Endothelial cell of umbilical vein (primary cell): ENCODE data around the gene TMEM237. TPM values are rescaled to one million over a fixed set of nuclear protein-coding genes. Genes with fewer than 3 reads are reported as not detected.

Source experiments
- BruUV-seq: library from RNA; stranded (reverse); fragments of 400-500 nt; replicated peaks from 2 replicates; lab custom pipeline; 2021; lab: Mats Ljungman, UMichigan
- CTCF ChIA-PET: fragments of 300-600, 350-600 bp; sonication (Branson Sonifier 250); formaldehyde crosslinking; loops from one replicate; lab custom pipeline; 2021; ENCODE audit warnings: antibody characterized with exemption, inconsistent platforms; lab: Charles Lee
- POLR2A ChIA-PET: fragments of 300-600, 350-600 bp; sonication (Branson Sonifier 250); formaldehyde crosslinking; loops from one replicate; lab custom pipeline; 2021; ENCODE audit warnings: antibody characterized with exemption, inconsistent platforms; lab: Charles Lee
- DNase-seq: peaks from one replicate; pipeline ENCODE4 v3.0.0-alpha.2; 2011; ENCODE audit warnings: low read depth, low spot score
- FAIRE-seq: peaks from 2 replicates; lab custom pipeline; 2011; peaks lifted over from hg19 to GRCh38; lab: Jason Lieb, UNC
- H2AFZ ChIP-seq: 2 replicates; pipeline ENCODE4 v1.6.0; 2012; ENCODE audit warnings: low read depth, low read length, control low read depth, inconsistent platforms
- H3K27ac ChIP-seq: 2 replicates; pipeline ENCODE4 v1.5.1; 2011; ENCODE audit warnings: low read depth, mild to moderate bottlenecking, control low read depth, low read length, moderate library complexity; ENCODE audit not compliant: insufficient read depth
- H3K27me3 ChIP-seq, 2 experiments: 2 replicates each; pipeline versions ENCODE4 v1.6.0 to v1.6.1; 2011; ENCODE audit warnings: low read length in 2 of 2, mixed read lengths in 1 of 2; ENCODE audit not compliant: control insufficient read depth in 2 of 2, insufficient read depth in 2 of 2
- H3K36me3 ChIP-seq, 2 experiments: 2 replicates in 1 of 2; 3 replicates in 1 of 2; pipeline ENCODE4 v1.5.1; 2011; ENCODE audit warnings: low read length in 2 of 2, mild to moderate bottlenecking in 1 of 2, moderate library complexity in 1 of 2; ENCODE audit not compliant: control insufficient read depth in 2 of 2, insufficient read depth in 2 of 2; ENCODE audit errors: extremely low read depth in 1 of 2
- H3K4me1 ChIP-seq: 3 replicates; pipeline ENCODE4 v1.5.1; 2011; ENCODE audit warnings: mild to moderate bottlenecking, low read length; ENCODE audit not compliant: control insufficient read depth, insufficient read depth; ENCODE audit errors: extremely low read depth
- H3K4me2 ChIP-seq: 2 replicates; pipeline ENCODE4 v1.6.1; 2011; ENCODE audit warnings: low read length, control low read depth, mixed read lengths; ENCODE audit not compliant: insufficient read depth
- H3K4me3 ChIP-seq, 3 experiments: fragments of 200-600 bp in 1 of 3; sonication (generic), shearing (Covaris generic) in 1 of 3; replicated peaks in 1 of 3; 2 replicates each; pipeline ENCODE4 v1.5.1; 2011 to 2016; ENCODE audit warnings: control low read depth in 3 of 3, low read length in 3 of 3, mild to moderate bottlenecking in 2 of 3, inconsistent platforms in 1 of 3, low read depth in 1 of 3, moderate library complexity in 1 of 3; ENCODE audit not compliant: insufficient read depth in 1 of 3
- H3K79me2 ChIP-seq: 2 replicates; pipeline ENCODE4 v1.6.0; 2012; ENCODE audit warnings: low read length, inconsistent platforms; ENCODE audit not compliant: control insufficient read depth, insufficient read depth
- H3K9ac ChIP-seq: replicated peaks from 2 replicates; pipeline ENCODE3; 2011; ENCODE audit warnings: low read length, control low read depth; ENCODE audit not compliant: insufficient read depth; ENCODE audit errors: extremely low read depth
- H3K9me1 ChIP-seq: replicated peaks from 3 replicates; pipeline ENCODE4 v1.6.0; 2011; ENCODE audit warnings: mild to moderate bottlenecking, low read length; ENCODE audit not compliant: control insufficient read depth, insufficient read depth; ENCODE audit errors: extremely low read depth
- H3K9me3 ChIP-seq: replicated peaks from 2 replicates; pipeline ENCODE4 v1.5.1; 2012; ENCODE audit warnings: low read length, inconsistent platforms; ENCODE audit not compliant: control insufficient read depth, insufficient read depth
- H4K20me1 ChIP-seq: replicated peaks from 2 replicates; pipeline ENCODE3; 2011; ENCODE audit warnings: mild to moderate bottlenecking, low read length; ENCODE audit not compliant: control insufficient read depth, insufficient read depth; ENCODE audit errors: extremely low read depth
- CTCF ChIP-seq, 2 donors: IDR thresholded peaks; 1 replicate in 1 of 2; 2 replicates in 1 of 2; pipeline ENCODE4 v1.5.1; 2011; ENCODE audit warnings: low read length in 2 of 2, mild to moderate bottlenecking in 2 of 2, moderate library complexity in 2 of 2, control low read depth in 1 of 2, inconsistent platforms in 1 of 2, low read depth in 1 of 2; ENCODE audit not compliant: insufficient read depth in 1 of 2; ENCODE audit errors: extremely low read depth in 1 of 2
- EZH2 ChIP-seq: IDR thresholded peaks from 2 replicates; pipeline ENCODE4 v1.6.1; 2012; ENCODE audit warnings: borderline replicate concordance, low read depth, mild to moderate bottlenecking, moderate library complexity, low read length, inconsistent platforms; ENCODE audit not compliant: severe bottlenecking
- FOS ChIP-seq: IDR thresholded peaks from 2 replicates; pipeline ENCODE4 v1.6.1; 2011; ENCODE audit warnings: mild to moderate bottlenecking, low read length, moderate library complexity, borderline replicate concordance; ENCODE audit not compliant: insufficient read depth
- GATA2 ChIP-seq: IDR thresholded peaks from 2 replicates; pipeline ENCODE4 v1.7.0; 2011; ENCODE audit warnings: low read depth, mild to moderate bottlenecking, moderate library complexity, mixed read lengths, low read length; ENCODE audit not compliant: insufficient read length, insufficient read depth
- JUN ChIP-seq: IDR thresholded peaks from 2 replicates; pipeline ENCODE4 v1.6.1; 2011; ENCODE audit warnings: borderline replicate concordance, low read depth; ENCODE audit not compliant: insufficient read length, insufficient read depth
- MAX ChIP-seq: IDR thresholded peaks from 2 replicates; pipeline ENCODE4 v1.6.1; 2011; ENCODE audit not compliant: insufficient read depth, insufficient read length
- MYC ChIP-seq: IDR thresholded peaks from one replicate; pipeline ENCODE4 v1.6.1; 2011; ENCODE audit warnings: mild to moderate bottlenecking, low read depth, low read length
- POLR2A ChIP-seq: IDR thresholded peaks from 2 replicates; pipeline ENCODE4 v1.6.1; 2012; ENCODE audit warnings: low read depth, mild to moderate bottlenecking, control low read depth, low read length
- POLR2AphosphoS5 ChIP-seq: IDR thresholded peaks from 2 replicates; pipeline ENCODE4 v1.6.1; 2012; ENCODE audit warnings: low read depth, mild to moderate bottlenecking, control low read depth, low read length, moderate library complexity; ENCODE audit not compliant: insufficient read depth
- dilution Hi-C: fragments of 300-500 bp; cut with MboI; formaldehyde crosslinking; loops from one replicate; pipeline ENCODE4 v1.15.0; 2019; ENCODE audit warnings: low sequenced_read_pairs; ENCODE audit not compliant: extremely low pct_ligation_motif_present
- intact Hi-C: fragments of 100-400 bp; cut with micrococcal nuclease; formaldehyde crosslinking; loops from one replicate; pipeline ENCODE4 v1.10.0; 2022
- polyA plus RNA-seq, 4 experiments: library from polyadenylated mRNA; depleted of rRNA in 3 of 4; stranded (reverse) in 3 of 4; unstranded in 1 of 4; fragments of >200 nt; gene quantifications; 2 replicates each; pipeline versions ENCODE4 v1.2.1 to v1.2.3, GENCODE V29; 2011 to 2012; ENCODE audit warnings: missing spikeins in 1 of 4
- total RNA-seq: library from RNA; stranded (reverse); gene quantifications from 2 replicates; pipeline ENCODE4 v1.2.3, GENCODE V29; 2021

Gene TMEM237
- total and polyA plus RNA-seq, 2 donors (not counting 3 experiments of a cell fraction or from before 2014, with no cell fraction given): 41.2 to 64.7 TPM

DNA sequence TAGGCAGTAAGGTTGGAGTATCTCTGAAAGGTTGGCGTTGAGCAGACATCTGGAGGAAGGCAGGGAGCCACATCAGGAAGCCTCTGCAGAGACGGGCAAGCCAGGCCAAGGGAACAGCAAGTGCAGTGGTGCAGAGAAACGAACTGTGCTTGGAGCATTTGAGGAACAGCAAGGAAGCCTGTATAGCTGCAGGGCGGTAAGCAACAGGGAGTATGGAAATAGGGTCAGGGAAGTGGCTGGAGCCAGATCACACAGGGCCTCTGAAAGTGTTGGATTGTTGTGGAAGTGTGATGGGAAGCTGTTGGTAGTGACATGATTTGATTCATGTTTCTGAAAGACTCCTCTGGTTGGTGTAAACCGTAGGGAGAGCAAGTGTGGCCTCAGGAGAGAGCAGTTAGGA, 13.4 kb upstream of the TMEM237 start:
- H4K20me1 ChIP-seq: no peaks in the 10 kb centered on the region
- dilution Hi-C loops (no loop called here), intact Hi-C loops (no loop called here)
- no peak overlapping the region for H2AFZ ChIP-seq
- H3K79me2 ChIP-seq: no peaks in the 10 kb centered on the region
- DNase-seq (no peak), FAIRE-seq (no peak)
- H3K4me1 ChIP-seq: peaks cover 30% of the 10 kb centered on the region
- H3K9me3 ChIP-seq: no peaks in the 10 kb centered on the region
- no peak overlapping the region for H3K9ac ChIP-seq
- no peaks in the 10 kb centered on the region for H3K27me3 ChIP-seq
- TF ChIP-seq MYC (no peak), POLR2AphosphoS5 (no peak), POLR2A (no peak), EZH2 (no peak), CTCF (IDR thresholded peaks at IDR 0.05; ENCODE audit: extremely low read depth in 1 of 2, insufficient read depth in 1 of 2, low read depth in 1 of 2, low read length in 2 of 2) (no peak), FOS (no peak), GATA2 (no peak), MAX (no peak), JUN (no peak)
- no peaks in the 10 kb centered on the region for H3K9me1 ChIP-seq
- ChIA-PET POLR2A (no interaction called here), CTCF (interaction anchor here (0.9 kb wide), 1 partner anchor 11 kb away, joined by 3 read pairs; no protein-coding TSS in a partner anchor)
- H3K4me2 ChIP-seq: no peak overlapping the region
- H3K36me3 ChIP-seq: no peaks in the 10 kb centered on the region
- H3K27ac ChIP-seq: no peak overlapping the region
- no peak overlapping the region for H3K4me3 ChIP-seq
- BruUV-seq: no TSS peak
